GM23338 (cell line): ENCODE data around the gene PEAR1. TPM values are rescaled to one million over a fixed set of nuclear protein-coding genes. Genes with fewer than 3 reads are reported as not detected.

Experiments
- ATAC-seq: fragments of 200-7000 bp; cut with Tn5 transposase; 3 replicates; pipeline ENCODE4 v1.9.1; 2020
- DNase-seq: peaks from one replicate; pipeline ENCODE4 v3.0.0-alpha.2; 2015; ENCODE audit warnings: low spot score
- H2AFZ ChIP-seq: fragments of 200-600 bp; sonication (generic); 2 replicates; pipeline ENCODE4 v1.8.0; 2016; ENCODE audit warnings: antibody characterized with exemption, mild to moderate bottlenecking, moderate library complexity
- H3F3A ChIP-seq: fragments of 200-600 bp; sonication (generic); replicated peaks from 2 replicates; pipeline ENCODE4 v1.8.0; 2017; ENCODE audit warnings: antibody characterized with exemption, mixed run types, low read depth
- H3K27ac ChIP-seq: fragments of 200-600 bp; sonication (generic); 2 replicates; pipeline ENCODE4 v1.6.1; 2016; ENCODE audit warnings: low read depth
- H3K27me3 ChIP-seq: fragments of 200-600 bp; sonication (generic); 2 replicates; pipeline ENCODE4 v1.8.0; 2016; ENCODE audit warnings: mild to moderate bottlenecking, mixed run types, moderate library complexity; ENCODE audit not compliant: insufficient read depth
- H3K36me3 ChIP-seq: fragments of 200-600 bp; sonication (generic); 2 replicates; pipeline ENCODE4 v1.8.0; 2016; ENCODE audit warnings: mild to moderate bottlenecking; ENCODE audit not compliant: insufficient read depth
- H3K4me1 ChIP-seq: fragments of 200-600 bp; sonication (generic); 2 replicates; pipeline ENCODE4 v1.8.0; 2016; ENCODE audit warnings: mild to moderate bottlenecking, moderate library complexity; ENCODE audit not compliant: insufficient read depth
- H3K4me2 ChIP-seq: fragments of 200-600 bp; sonication (generic); 2 replicates; pipeline ENCODE4 v1.7.1; 2017; ENCODE audit warnings: mixed run types
- H3K4me3 ChIP-seq: fragments of 200-600 bp; sonication (generic); 2 replicates; pipeline ENCODE4 v1.6.1; 2016; ENCODE audit warnings: mixed run types
- H3K79me2 ChIP-seq: fragments of 200-600 bp; sonication (generic); replicated peaks from 2 replicates; pipeline ENCODE4 v1.8.0; 2017; ENCODE audit warnings: mild to moderate bottlenecking; ENCODE audit not compliant: insufficient read depth
- H3K9me2 ChIP-seq: fragments of 200-600 bp; sonication (generic); 2 replicates; pipeline ENCODE4 v1.8.0; 2017; ENCODE audit not compliant: insufficient read depth
- H4K20me1 ChIP-seq: fragments of 200-600 bp; sonication (generic); replicated peaks from 2 replicates; pipeline ENCODE4 v1.8.0; 2017; ENCODE audit warnings: mild to moderate bottlenecking; ENCODE audit not compliant: insufficient read depth
- H3K27ac Mint-ChIP-seq: 2 replicates; pipeline ENCODE4 v1.8.0; 2020; ENCODE audit warnings: inconsistent platforms, mild to moderate bottlenecking, moderate library complexity, mixed read lengths
- H3K27me3 Mint-ChIP-seq: 3 replicates; pipeline ENCODE4 v1.8.0; 2022; ENCODE audit warnings: low read depth, mild to moderate bottlenecking, moderate library complexity, mixed read lengths, inconsistent platforms; ENCODE audit not compliant: insufficient read depth, poor library complexity
- H3K36me3 Mint-ChIP-seq: 3 replicates; pipeline ENCODE4 v1.8.0; 2021; ENCODE audit warnings: low read depth, mild to moderate bottlenecking, inconsistent platforms, moderate library complexity, mixed read lengths
- H3K4me1 Mint-ChIP-seq: 3 replicates; pipeline ENCODE4 v1.8.0; 2020; ENCODE audit warnings: mild to moderate bottlenecking, inconsistent platforms, mixed read lengths
- H3K4me3 Mint-ChIP-seq: 3 replicates; pipeline ENCODE4 v1.8.0; 2021; ENCODE audit warnings: moderate library complexity, mild to moderate bottlenecking, inconsistent platforms, mixed read lengths
- H3K9me3 Mint-ChIP-seq: 3 replicates; pipeline ENCODE4 v1.8.0; 2020; ENCODE audit warnings: moderate library complexity, mild to moderate bottlenecking, inconsistent platforms, mixed read lengths
- CREB1 ChIP-seq: fragments of 250-450 bp; sonication (Bioruptor Pico); IDR thresholded peaks from 2 replicates; pipeline ENCODE4 v1.5.0; 2020; ENCODE audit warnings: low read depth, mild to moderate bottlenecking, moderate library complexity
- NANOG ChIP-seq: IDR thresholded peaks from 2 replicates; pipeline ENCODE4 v1.6.1; 2016; ENCODE audit warnings: antibody characterized with exemption, borderline replicate concordance
- ZNF114 ChIP-seq: fragments of 250-450 bp; sonication (Bioruptor Pico); IDR thresholded peaks from 2 replicates; pipeline ENCODE4 v1.5.0; 2020; ENCODE audit warnings: mild to moderate bottlenecking, moderate library complexity
- polyA plus RNA-seq: library from polyadenylated mRNA; unstranded; fragments of >200 nt; fragmentation: Nextera tagmentation; extraction: Ambion mirVana; gene quantifications from 2 replicates; pipeline ENCODE4 v1.2.1, GENCODE V29; 2016
- total RNA-seq: library from RNA; depleted of rRNA; stranded (reverse); fragments of >200 nt; shearing (Covaris generic); gene quantifications from 2 replicates; pipeline ENCODE4 v1.2.3, GENCODE V29; 2014
- TF ChIP-seq, protein P1 (sequence below): IDR thresholded peaks from 2 replicates; pipeline ENCODE4 v1.6.1; 2016; ENCODE audit warnings: antibody characterized with exemption
- TF ChIP-seq, protein P2 (sequence below): fragments of 250-450 bp; sonication (Bioruptor Pico); IDR thresholded peaks from 2 replicates; pipeline ENCODE4 v1.5.0; 2020; ENCODE audit warnings: mild to moderate bottlenecking, moderate library complexity
- TF ChIP-seq, protein P3 (sequence below), 2 experiments: fragments of 200-600 bp in 1 of 2; sonication (generic) in 1 of 2; conservative IDR thresholded peaks; 2 replicates each; pipeline versions ENCODE4 v1.5.1 to v1.6.1; 2016 to 2017; ENCODE audit warnings: antibody characterized with exemption in 2 of 2, low read depth in 2 of 2, mild to moderate bottlenecking in 2 of 2, moderate library complexity in 1 of 2

Gene PEAR1
- total and polyA plus RNA-seq, 2 experiments from 2014 or later, result 0.28 to 0.47 TPM

DNA sequence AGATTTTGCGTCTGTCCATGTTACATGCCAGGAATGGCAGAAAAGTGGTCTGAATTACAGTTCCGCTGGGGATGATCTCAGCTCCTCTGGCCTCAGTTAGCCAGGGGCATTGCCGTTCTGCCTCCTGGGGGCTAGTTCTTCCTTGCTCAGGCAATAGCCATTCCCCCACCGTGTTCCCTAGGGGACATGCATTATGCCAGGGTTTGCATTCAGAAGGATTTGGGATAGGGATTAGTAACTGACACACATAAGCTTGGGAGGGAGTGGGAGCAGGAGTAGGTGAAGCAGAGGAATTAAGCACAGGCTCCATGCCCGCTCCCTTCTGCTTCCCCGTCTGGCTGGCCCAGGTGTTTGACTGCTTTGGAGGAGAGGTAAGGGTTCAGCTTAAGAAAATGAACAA is 39.6 kb downstream of the PEAR1 start (continued):
- TF ChIP-seq, protein P1, sequence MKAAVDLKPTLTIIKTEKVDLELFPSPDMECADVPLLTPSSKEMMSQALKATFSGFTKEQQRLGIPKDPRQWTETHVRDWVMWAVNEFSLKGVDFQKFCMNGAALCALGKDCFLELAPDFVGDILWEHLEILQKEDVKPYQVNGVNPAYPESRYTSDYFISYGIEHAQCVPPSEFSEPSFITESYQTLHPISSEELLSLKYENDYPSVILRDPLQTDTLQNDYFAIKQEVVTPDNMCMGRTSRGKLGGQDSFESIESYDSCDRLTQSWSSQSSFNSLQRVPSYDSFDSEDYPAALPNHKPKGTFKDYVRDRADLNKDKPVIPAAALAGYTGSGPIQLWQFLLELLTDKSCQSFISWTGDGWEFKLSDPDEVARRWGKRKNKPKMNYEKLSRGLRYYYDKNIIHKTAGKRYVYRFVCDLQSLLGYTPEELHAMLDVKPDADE, result no peak
- TF ChIP-seq ZNF114 (CRISPR knock-in tag), result no peak
- TF ChIP-seq, protein P2, sequence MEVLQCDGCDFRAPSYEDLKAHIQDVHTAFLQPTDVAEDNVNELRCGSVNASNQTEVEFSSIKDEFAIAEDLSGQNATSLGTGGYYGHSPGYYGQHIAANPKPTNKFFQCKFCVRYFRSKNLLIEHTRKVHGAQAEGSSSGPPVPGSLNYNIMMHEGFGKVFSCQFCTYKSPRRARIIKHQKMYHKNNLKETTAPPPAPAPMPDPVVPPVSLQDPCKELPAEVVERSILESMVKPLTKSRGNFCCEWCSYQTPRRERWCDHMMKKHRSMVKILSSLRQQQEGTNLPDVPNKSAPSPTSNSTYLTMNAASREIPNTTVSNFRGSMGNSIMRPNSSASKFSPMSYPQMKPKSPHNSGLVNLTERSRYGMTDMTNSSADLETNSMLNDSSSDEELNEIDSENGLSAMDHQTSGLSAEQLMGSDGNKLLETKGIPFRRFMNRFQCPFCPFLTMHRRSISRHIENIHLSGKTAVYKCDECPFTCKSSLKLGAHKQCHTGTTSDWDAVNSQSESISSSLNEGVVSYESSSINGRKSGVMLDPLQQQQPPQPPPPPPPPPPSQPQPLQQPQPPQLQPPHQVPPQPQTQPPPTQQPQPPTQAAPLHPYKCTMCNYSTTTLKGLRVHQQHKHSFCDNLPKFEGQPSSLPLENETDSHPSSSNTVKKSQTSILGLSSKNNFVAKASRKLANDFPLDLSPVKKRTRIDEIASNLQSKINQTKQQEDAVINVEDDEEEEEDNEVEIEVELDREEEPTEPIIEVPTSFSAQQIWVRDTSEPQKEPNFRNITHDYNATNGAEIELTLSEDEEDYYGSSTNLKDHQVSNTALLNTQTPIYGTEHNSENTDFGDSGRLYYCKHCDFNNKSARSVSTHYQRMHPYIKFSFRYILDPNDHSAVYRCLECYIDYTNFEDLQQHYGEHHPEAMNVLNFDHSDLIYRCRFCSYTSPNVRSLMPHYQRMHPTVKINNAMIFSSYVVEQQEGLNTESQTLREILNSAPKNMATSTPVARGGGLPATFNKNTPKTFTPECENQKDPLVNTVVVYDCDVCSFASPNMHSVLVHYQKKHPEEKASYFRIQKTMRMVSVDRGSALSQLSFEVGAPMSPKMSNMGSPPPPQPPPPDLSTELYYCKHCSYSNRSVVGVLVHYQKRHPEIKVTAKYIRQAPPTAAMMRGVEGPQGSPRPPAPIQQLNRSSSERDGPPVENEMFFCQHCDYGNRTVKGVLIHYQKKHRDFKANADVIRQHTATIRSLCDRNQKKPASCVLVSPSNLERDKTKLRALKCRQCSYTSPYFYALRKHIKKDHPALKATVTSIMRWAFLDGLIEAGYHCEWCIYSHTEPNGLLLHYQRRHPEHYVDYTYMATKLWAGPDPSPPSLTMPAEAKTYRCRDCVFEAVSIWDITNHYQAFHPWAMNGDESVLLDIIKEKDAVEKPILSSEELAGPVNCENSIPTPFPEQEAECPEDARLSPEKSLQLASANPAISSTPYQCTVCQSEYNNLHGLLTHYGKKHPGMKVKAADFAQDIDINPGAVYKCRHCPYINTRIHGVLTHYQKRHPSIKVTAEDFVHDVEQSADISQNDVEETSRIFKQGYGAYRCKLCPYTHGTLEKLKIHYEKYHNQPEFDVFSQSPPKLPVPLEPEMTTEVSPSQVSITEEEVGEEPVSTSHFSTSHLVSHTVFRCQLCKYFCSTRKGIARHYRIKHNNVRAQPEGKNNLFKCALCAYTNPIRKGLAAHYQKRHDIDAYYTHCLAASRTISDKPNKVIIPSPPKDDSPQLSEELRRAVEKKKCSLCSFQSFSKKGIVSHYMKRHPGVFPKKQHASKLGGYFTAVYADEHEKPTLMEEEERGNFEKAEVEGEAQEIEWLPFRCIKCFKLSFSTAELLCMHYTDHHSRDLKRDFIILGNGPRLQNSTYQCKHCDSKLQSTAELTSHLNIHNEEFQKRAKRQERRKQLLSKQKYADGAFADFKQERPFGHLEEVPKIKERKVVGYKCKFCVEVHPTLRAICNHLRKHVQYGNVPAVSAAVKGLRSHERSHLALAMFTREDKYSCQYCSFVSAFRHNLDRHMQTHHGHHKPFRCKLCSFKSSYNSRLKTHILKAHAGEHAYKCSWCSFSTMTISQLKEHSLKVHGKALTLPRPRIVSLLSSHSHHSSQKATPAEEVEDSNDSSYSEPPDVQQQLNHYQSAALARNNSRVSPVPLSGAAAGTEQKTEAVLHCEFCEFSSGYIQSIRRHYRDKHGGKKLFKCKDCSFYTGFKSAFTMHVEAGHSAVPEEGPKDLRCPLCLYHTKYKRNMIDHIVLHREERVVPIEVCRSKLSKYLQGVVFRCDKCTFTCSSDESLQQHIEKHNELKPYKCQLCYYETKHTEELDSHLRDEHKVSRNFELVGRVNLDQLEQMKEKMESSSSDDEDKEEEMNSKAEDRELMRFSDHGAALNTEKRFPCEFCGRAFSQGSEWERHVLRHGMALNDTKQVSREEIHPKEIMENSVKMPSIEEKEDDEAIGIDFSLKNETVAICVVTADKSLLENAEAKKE, result no peak

DNA sequence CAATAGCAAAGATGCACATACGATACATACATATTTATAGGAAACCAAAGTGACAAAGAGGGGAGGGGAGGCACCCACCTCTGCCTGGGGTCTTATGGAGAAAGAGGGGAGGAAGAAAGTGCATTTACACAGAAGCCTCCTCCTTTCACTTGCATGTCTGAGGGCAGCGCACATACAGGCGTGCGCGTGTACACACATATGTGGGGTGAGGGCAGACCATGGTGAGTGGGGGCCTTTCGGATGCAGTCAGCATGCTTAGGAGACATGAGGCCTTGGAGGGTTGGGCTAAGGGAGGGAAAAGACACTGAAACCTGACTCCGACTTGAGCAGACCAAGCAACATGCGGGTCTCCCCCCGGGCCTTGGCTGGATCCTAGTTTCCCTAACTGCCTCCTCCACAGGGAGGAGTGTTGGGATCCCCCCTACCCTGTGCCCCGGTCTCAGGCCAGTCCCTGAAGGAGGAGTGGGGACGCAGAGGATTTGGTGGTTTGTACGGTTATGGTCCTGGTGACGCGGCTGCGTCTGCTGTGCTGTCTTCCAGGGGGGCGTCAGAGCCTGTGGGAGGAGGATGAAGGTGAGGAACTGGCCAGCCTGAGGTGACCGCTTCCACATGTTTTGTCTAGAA is 42.1 kb downstream of the PEAR1 start:
- no peaks in the 10 kb centered on the region for H3K36me3 ChIP-seq
- H3K4me1 Mint-ChIP-seq, result peaks cover 38% of the 10 kb centered on the region
- TF ChIP-seq NANOG, result no peak
- TF ChIP-seq, protein P3, sequence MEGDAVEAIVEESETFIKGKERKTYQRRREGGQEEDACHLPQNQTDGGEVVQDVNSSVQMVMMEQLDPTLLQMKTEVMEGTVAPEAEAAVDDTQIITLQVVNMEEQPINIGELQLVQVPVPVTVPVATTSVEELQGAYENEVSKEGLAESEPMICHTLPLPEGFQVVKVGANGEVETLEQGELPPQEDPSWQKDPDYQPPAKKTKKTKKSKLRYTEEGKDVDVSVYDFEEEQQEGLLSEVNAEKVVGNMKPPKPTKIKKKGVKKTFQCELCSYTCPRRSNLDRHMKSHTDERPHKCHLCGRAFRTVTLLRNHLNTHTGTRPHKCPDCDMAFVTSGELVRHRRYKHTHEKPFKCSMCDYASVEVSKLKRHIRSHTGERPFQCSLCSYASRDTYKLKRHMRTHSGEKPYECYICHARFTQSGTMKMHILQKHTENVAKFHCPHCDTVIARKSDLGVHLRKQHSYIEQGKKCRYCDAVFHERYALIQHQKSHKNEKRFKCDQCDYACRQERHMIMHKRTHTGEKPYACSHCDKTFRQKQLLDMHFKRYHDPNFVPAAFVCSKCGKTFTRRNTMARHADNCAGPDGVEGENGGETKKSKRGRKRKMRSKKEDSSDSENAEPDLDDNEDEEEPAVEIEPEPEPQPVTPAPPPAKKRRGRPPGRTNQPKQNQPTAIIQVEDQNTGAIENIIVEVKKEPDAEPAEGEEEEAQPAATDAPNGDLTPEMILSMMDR (conservative IDR thresholded peaks at IDR 0.05; ENCODE audit: low read depth in 2 of 2), result no peak
- no peak for TF ChIP-seq CREB1 (CRISPR knock-in tag)
- TF ChIP-seq, protein P2, result no peak

More for the DNA sequence above, 42.1 kb downstream of the PEAR1 start:
- Histone ChIP-seq H3F3A (no peaks in the 10 kb centered on the region), H2AFZ (no peak overlapping the region), H3K9me2 (no peaks in the 10 kb centered on the region), H3K27me3 (peaks cover 7% of the 10 kb centered on the region; the same call in 1 of the 2 replicates), H3K4me3 (no peak overlapping the region), H3K4me2 (no peak overlapping the region), H3K79me2 (no peaks in the 10 kb centered on the region), H3K4me1 (no peaks in the 10 kb centered on the region; the same call in 1 of the 2 replicates), H4K20me1 (no peaks in the 10 kb centered on the region), H3K27ac (no peak overlapping the region)
- ATAC-seq, result peak; percentile 48
- peaks cover 22% of the 10 kb centered on the region for H3K36me3 Mint-ChIP-seq
- DNase-seq, result no peak
- no peak overlapping the region for H3K4me3 Mint-ChIP-seq
- H3K27ac Mint-ChIP-seq, result no peak overlapping the region
- H3K9me3 Mint-ChIP-seq, result no peaks in the 10 kb centered on the region; the same call in 2 of the 3 replicates
- H3K27me3 Mint-ChIP-seq, result peaks cover 39% of the 10 kb centered on the region
